NB4 (cell line): ENCODE measurements around the gene NPAS3.

Experiments used
- TF ChIP-seq, protein P1 (sequence below): IDR thresholded peaks from one replicate; pipeline ENCODE4 v1.5.1; 2012; ENCODE audit warnings: low read depth, low read length
- TF ChIP-seq, protein P2 (sequence below): IDR thresholded peaks from 2 replicates; pipeline ENCODE4 v1.6.1; 2011; ENCODE audit warnings: low read depth, low read length

DNA sequence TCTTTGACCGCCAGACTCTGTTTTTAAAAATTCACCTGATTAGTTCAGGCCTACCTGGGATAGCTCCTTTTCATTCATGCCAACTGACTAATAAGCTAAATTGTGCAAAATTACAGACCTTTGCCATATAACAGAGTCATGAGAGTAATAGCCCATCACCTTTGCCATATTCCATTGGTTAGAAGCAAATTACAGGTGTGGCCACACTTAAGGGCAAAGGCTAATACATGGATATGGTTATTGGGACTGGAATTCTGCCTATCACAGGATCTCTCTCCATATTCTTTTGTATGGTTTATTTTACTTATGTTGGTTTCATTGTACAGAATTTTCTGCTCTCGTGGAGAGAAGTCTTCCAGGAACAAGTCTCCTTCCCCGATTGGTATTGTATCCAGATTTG is 897.0 kb downstream of the NPAS3 start:
- TF ChIP-seq, protein P1, sequence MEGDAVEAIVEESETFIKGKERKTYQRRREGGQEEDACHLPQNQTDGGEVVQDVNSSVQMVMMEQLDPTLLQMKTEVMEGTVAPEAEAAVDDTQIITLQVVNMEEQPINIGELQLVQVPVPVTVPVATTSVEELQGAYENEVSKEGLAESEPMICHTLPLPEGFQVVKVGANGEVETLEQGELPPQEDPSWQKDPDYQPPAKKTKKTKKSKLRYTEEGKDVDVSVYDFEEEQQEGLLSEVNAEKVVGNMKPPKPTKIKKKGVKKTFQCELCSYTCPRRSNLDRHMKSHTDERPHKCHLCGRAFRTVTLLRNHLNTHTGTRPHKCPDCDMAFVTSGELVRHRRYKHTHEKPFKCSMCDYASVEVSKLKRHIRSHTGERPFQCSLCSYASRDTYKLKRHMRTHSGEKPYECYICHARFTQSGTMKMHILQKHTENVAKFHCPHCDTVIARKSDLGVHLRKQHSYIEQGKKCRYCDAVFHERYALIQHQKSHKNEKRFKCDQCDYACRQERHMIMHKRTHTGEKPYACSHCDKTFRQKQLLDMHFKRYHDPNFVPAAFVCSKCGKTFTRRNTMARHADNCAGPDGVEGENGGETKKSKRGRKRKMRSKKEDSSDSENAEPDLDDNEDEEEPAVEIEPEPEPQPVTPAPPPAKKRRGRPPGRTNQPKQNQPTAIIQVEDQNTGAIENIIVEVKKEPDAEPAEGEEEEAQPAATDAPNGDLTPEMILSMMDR = no peak
- TF ChIP-seq, protein P2, sequence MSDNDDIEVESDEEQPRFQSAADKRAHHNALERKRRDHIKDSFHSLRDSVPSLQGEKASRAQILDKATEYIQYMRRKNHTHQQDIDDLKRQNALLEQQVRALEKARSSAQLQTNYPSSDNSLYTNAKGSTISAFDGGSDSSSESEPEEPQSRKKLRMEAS = no peak
